ENCODE results near the gene DGKD. TPM values are rescaled to one million over a fixed set of nuclear protein-coding genes. Genes with fewer than 3 reads are reported as not detected.

The DGKD gene
- polyA plus RNA-seq, 1 donor: 20.7 TPM

GRCh38 chr2:233338046-233338445 lies 16.2 kb upstream of the DGKD start:
- no peaks in the 10 kb centered on the region for H3K36me3 ChIP-seq (ENCODE audit: control insufficient read depth, insufficient read depth, low read length)
- H3K4me3 ChIP-seq (ENCODE audit: low read length): no peak overlapping the region
- no peak for DNase-seq
- peaks cover 7% of the 10 kb centered on the region for H3K4me1 ChIP-seq (ENCODE audit: control insufficient read depth, insufficient read depth, low read length)
- no peaks in the 10 kb centered on the region for H3K9me3 ChIP-seq (ENCODE audit: control insufficient read depth, low read depth, low read length)
- H3K27me3 ChIP-seq (ENCODE audit: control insufficient read depth, insufficient read depth, low read length): no peaks in the 10 kb centered on the region
- no peak overlapping the region for H3K27ac ChIP-seq (ENCODE audit: low read length)
- WGBS (ENCODE audit: insufficient coverage, low lambda C conversion rate): no CpG with 5 or more reads among the region's 5 CpGs

GRCh38 chr2:233338812-233339368 lies 15.4 kb upstream of the DGKD start:
- H3K4me3 ChIP-seq (ENCODE audit: low read length): no peak overlapping the region
- H3K27ac ChIP-seq (ENCODE audit: low read length): no peak overlapping the region
- no peaks in the 10 kb centered on the region for H3K9me3 ChIP-seq (ENCODE audit: control insufficient read depth, low read depth, low read length)
- no CpG with 5 or more reads among the region's 3 CpGs for WGBS (ENCODE audit: insufficient coverage, low lambda C conversion rate)
- DNase-seq: no peak
- H3K4me1 ChIP-seq (ENCODE audit: control insufficient read depth, insufficient read depth, low read length): peaks cover 7% of the 10 kb centered on the region
- no peaks in the 10 kb centered on the region for H3K27me3 ChIP-seq (ENCODE audit: control insufficient read depth, insufficient read depth, low read length)
- no peaks in the 10 kb centered on the region for H3K36me3 ChIP-seq (ENCODE audit: control insufficient read depth, insufficient read depth, low read length)

GRCh38 chr2:233339427-233339826 lies 14.9 kb upstream of the DGKD start:
- no peaks in the 10 kb centered on the region for H3K27me3 ChIP-seq (ENCODE audit: control insufficient read depth, insufficient read depth, low read length)
- WGBS (ENCODE audit: insufficient coverage, low lambda C conversion rate): 62% methylated on average over 2 of the region's 3 CpGs
- peaks cover 7% of the 10 kb centered on the region for H3K4me1 ChIP-seq (ENCODE audit: control insufficient read depth, insufficient read depth, low read length)
- no peak overlapping the region for H3K4me3 ChIP-seq (ENCODE audit: low read length)
- no peaks in the 10 kb centered on the region for H3K36me3 ChIP-seq (ENCODE audit: control insufficient read depth, insufficient read depth, low read length)
- no peak for DNase-seq
- H3K9me3 ChIP-seq (ENCODE audit: control insufficient read depth, low read depth, low read length): no peaks in the 10 kb centered on the region
- no peak overlapping the region for H3K27ac ChIP-seq (ENCODE audit: low read length)

DNA sequence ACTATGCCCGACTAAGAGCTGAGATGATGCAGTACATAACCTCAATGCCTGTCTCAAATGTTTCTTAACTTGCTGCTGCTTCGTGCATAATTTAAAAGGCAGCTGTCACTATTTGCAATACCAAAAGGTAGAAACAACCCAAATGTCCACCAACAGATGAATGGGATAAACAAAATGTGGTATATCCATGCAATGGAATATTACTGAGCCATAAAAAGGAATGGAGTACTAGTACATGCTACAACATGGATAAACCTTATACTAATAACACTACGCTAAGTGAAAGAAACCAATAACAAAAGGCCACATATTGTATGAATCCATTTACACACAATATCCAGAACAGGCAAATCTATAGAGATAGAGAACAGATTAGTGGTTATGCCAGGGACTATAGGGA lies 13.0 kb upstream of the DGKD start:
- Histone ChIP-seq H3K27ac (ENCODE audit: low read length) (no peak overlapping the region), H3K4me1 (ENCODE audit: control insufficient read depth, insufficient read depth, low read length) (peaks cover 7% of the 10 kb centered on the region), H3K36me3 (ENCODE audit: control insufficient read depth, insufficient read depth, low read length) (no peaks in the 10 kb centered on the region), H3K4me3 (ENCODE audit: low read length) (no peak overlapping the region), H3K9me3 (ENCODE audit: control insufficient read depth, low read depth, low read length) (no peaks in the 10 kb centered on the region), H3K27me3 (ENCODE audit: control insufficient read depth, insufficient read depth, low read length) (no peaks in the 10 kb centered on the region)
- no CpG with 5 or more reads among the region's 3 CpGs for WGBS (ENCODE audit: insufficient coverage, low lambda C conversion rate)
- DNase-seq: no peak

DNA sequence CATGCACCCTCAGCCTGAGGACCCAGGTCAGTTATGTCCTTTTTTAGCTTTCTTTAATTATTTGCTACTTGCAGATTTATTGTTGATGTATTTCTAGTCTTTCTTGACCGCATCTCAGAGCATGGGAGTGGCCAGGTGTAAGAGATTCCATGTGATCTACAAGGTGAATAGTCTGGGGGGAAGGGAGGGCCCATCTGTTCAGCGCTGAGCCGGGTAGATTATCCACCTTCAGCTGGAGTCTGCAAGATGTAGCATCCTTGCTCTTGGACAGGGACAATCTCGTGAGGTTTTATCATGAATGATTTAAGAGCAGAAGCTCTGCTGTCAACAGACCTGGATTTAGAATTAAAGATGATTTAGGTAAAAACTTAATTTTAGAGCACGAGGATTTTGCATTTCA lies 12.0 kb upstream of the DGKD start:
- H3K4me1 ChIP-seq (ENCODE audit: control insufficient read depth, insufficient read depth, low read length): peaks cover 2% of the 10 kb centered on the region
- no peak for DNase-seq
- no peak overlapping the region for H3K27ac ChIP-seq (ENCODE audit: low read length)
- no peaks in the 10 kb centered on the region for H3K36me3 ChIP-seq (ENCODE audit: control insufficient read depth, insufficient read depth, low read length)
- H3K27me3 ChIP-seq (ENCODE audit: control insufficient read depth, insufficient read depth, low read length): no peaks in the 10 kb centered on the region
- H3K9me3 ChIP-seq (ENCODE audit: control insufficient read depth, low read depth, low read length): no peaks in the 10 kb centered on the region
- 100% methylated on average over 1 of the region's 5 CpGs for WGBS (ENCODE audit: insufficient coverage, low lambda C conversion rate)
- H3K4me3 ChIP-seq (ENCODE audit: low read length): no peak overlapping the region

DNA sequence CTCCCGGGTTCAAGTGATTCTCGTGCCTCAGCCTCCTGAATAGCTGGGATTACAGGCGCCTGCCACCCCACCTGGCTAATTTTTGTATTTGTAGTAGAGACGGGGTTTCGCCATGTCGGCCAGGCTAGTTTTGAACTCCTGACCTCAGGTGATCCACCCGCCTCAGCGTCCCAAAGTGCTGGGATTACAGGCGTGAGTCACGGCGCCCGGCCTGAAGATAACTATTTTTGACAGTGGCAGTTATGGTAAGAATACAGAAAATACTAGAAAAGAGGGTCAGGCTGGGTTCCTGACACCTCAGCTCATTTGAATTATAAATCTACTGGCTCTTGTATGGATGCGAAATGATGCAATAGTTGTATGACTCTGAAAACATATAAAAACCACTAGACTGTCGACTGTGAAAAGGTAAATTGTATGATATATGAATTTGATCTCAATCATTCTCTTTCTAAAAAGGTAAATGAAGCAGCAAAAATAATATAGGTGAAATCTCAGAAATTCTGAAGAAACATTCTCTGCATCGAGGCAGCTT lies 11.1 kb upstream of the DGKD start:
- Histone ChIP-seq H3K36me3 (ENCODE audit: control insufficient read depth, insufficient read depth, low read length) (no peaks in the 10 kb centered on the region), H3K27ac (ENCODE audit: low read length) (no peak overlapping the region), H3K4me1 (ENCODE audit: control insufficient read depth, insufficient read depth, low read length) (peaks cover 2% of the 10 kb centered on the region), H3K27me3 (ENCODE audit: control insufficient read depth, insufficient read depth, low read length) (no peaks in the 10 kb centered on the region), H3K9me3 (ENCODE audit: control insufficient read depth, low read depth, low read length) (no peaks in the 10 kb centered on the region), H3K4me3 (ENCODE audit: low read length) (no peak overlapping the region)
- no peak for DNase-seq
- WGBS (ENCODE audit: insufficient coverage, low lambda C conversion rate): 95% methylated on average over 3 of the region's 15 CpGs

DNA sequence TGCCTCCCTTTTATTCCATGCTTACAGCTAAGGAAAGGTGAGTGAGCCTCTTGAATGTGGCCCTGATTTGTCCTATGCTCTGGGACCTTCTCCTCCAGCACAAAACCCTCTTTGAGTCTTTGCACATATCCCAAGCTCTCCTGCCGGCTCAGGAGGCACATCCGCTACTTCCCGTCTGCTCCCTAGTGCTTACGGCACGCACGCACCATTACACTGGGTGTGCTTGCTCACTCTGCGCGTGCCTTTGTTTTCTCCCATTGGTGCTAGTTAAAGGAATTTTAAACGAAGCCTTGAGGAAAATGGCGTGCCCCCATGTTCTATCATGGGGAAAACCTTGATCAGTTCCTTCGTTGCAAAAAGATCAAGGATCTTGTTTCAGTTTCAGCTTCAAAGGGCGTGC lies 7.9 kb upstream of the DGKD start:
- WGBS (ENCODE audit: insufficient coverage, low lambda C conversion rate): no CpG with 5 or more reads among the region's 12 CpGs
- no peaks in the 10 kb centered on the region for H3K36me3 ChIP-seq (ENCODE audit: control insufficient read depth, insufficient read depth, low read length)

GRCh38 chr2:233346930-233347329 lies 7.4 kb upstream of the DGKD start:
- 80% methylated on average over 1 of the region's 9 CpGs for WGBS (ENCODE audit: insufficient coverage, low lambda C conversion rate)
- Histone ChIP-seq H3K4me3 (ENCODE audit: low read length) (no peak overlapping the region), H3K4me1 (ENCODE audit: control insufficient read depth, insufficient read depth, low read length) (peaks cover 29% of the 10 kb centered on the region), H3K27ac (ENCODE audit: low read length) (no peak overlapping the region), H3K27me3 (ENCODE audit: control insufficient read depth, insufficient read depth, low read length) (no peaks in the 10 kb centered on the region), H3K36me3 (ENCODE audit: control insufficient read depth, insufficient read depth, low read length) (no peaks in the 10 kb centered on the region), H3K9me3 (ENCODE audit: control insufficient read depth, low read depth, low read length) (no peaks in the 10 kb centered on the region)
- DNase-seq: no peak

More for the DNA sequence above, 7.9 kb upstream of the DGKD start:
- no peak for DNase-seq
- no peaks in the 10 kb centered on the region for H3K27me3 ChIP-seq (ENCODE audit: control insufficient read depth, insufficient read depth, low read length)
- no peak overlapping the region for H3K4me3 ChIP-seq (ENCODE audit: low read length)
- peaks cover 27% of the 10 kb centered on the region for H3K4me1 ChIP-seq (ENCODE audit: control insufficient read depth, insufficient read depth, low read length)
- no peak overlapping the region for H3K27ac ChIP-seq (ENCODE audit: low read length)
- H3K9me3 ChIP-seq (ENCODE audit: control insufficient read depth, low read depth, low read length): no peaks in the 10 kb centered on the region

DNA sequence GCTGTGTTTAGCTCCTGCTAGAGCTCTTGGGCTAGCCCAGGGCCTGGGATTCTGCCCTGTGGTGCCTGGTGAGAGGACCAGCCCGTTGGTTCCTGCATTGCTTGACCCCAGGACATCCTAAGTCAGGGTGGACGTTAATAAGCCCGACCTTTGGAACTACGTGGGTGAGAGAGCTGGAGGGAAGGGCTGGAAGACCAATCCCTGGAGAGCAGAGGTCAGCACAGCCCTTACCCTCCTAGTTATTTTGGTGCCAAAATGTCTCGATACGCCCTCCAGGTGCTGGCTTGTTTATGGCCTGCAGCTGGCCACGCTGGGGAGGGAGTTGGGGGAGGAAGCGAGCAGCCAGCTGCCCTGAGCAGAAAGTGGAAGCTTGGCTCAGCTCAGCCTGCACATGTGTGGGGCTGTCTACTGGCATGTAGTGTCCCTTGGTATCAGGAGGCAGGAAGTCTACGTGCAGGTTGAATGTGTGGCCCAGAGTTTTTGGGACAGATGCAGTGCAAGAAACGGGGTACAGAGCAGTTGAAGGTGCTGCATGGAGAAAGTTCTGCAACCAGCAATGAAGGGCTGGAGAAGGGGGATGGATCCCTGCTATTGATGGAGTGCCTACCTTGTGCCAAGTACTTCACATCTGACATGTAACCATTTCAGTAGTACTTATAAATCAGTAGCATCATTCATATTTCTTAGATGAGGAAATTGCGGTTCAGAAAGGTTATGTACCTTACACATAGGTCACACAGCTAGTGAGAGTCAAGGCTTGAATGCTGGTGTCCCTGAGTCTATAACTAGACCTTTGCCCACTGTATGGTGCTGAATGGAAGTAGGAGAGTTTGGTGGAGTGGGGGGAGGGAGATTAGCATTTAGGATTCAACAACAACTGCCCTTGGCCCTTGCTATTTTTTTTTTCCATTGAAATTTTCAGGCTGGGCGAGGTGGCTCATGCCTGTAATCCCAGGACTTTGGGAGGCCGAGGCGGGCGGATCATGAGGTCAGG lies 5.0 kb upstream of the DGKD start:
- peaks cover 36% of the 10 kb centered on the region for H3K4me1 ChIP-seq (ENCODE audit: control insufficient read depth, insufficient read depth, low read length)
- no peaks in the 10 kb centered on the region for H3K36me3 ChIP-seq (ENCODE audit: control insufficient read depth, insufficient read depth, low read length)
- no peak overlapping the region for H3K4me3 ChIP-seq (ENCODE audit: low read length)
- H3K9me3 ChIP-seq (ENCODE audit: control insufficient read depth, low read depth, low read length): no peaks in the 10 kb centered on the region
- no peaks in the 10 kb centered on the region for H3K27me3 ChIP-seq (ENCODE audit: control insufficient read depth, insufficient read depth, low read length)
- H3K27ac ChIP-seq (ENCODE audit: low read length): no peak overlapping the region
- WGBS (ENCODE audit: insufficient coverage, low lambda C conversion rate): no CpG with 5 or more reads among the region's 15 CpGs
- DNase-seq: peak; percentile 31 to 61

DNA sequence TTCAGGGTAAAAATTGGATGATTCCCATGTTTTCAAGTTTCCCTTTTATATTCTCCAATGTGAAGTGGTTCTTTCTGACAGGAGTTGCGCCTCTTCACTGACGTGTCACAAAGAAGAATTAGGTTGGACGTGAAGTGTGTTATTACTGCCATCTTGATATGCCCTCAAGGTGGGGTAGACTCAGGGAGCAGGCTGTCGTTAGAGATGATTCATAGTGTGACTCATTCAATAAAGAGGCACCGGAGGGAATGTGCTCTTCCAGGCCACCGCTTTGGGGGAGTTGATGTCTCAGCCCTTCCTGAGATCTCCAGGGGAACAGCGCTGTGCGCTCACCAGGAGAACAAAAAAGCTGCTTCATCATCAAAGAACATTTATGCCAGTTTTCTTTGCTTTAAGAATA lies 3.6 kb upstream of the DGKD start:
- Histone ChIP-seq H3K4me1 (ENCODE audit: control insufficient read depth, insufficient read depth, low read length) (peaks cover 40% of the 10 kb centered on the region), H3K4me3 (ENCODE audit: low read length) (no peak overlapping the region), H3K27ac (ENCODE audit: low read length) (no peak overlapping the region), H3K27me3 (ENCODE audit: control insufficient read depth, insufficient read depth, low read length) (no peaks in the 10 kb centered on the region), H3K36me3 (ENCODE audit: control insufficient read depth, insufficient read depth, low read length) (no peaks in the 10 kb centered on the region), H3K9me3 (ENCODE audit: control insufficient read depth, low read depth, low read length) (no peaks in the 10 kb centered on the region)
- no CpG with 5 or more reads among the region's 8 CpGs for WGBS (ENCODE audit: insufficient coverage, low lambda C conversion rate)
- peak; percentile 75 to 85 for DNase-seq

All from large intestine (tissue), 3 donors.